ENCODE data around the gene NHLRC4. TPM values are rescaled to one million over a fixed set of nuclear protein-coding genes. Genes with fewer than 3 reads are reported as not detected.

NHLRC4 gene
- total and polyA plus RNA-seq, 9 of the 15 experiments (the other 6 are each of a cell fraction or from before 2014, with no cell fraction given) = 0.24 to 3.7 (median 1.3) TPM; not detected in 2

- 27% methylated on average over 7 of the region's 15 CpGs for WGBS (ENCODE audit: insufficient coverage, low coverage, missing lambda C conversion rate)
- intact Hi-C loops (cut with micrococcal nuclease) (no loop called here), in situ Hi-C loops (cut with MboI) (no loop called here)
- H4K20me1 ChIP-seq (replicated peaks; ENCODE audit: control insufficient read depth, insufficient read depth, low read length) = no peaks in the 10 kb centered on the region
- no peak for DNase-seq (ENCODE audit: extremely low read depth in 1 of 4, low spot score in 3 of 4)
- no peak overlapping the region for H3K27ac ChIP-seq (ENCODE audit: extremely low read depth, low read depth, low read length)
- no peak for ATAC-seq
- H3K9me3 ChIP-seq (replicated peaks; ENCODE audit: control insufficient read depth, insufficient read depth, low read depth, low read length) = no peaks in the 10 kb centered on the region
- ChIA-PET POLR2A (interaction anchor here (0.6 kb wide), 1 partner anchor 165 kb away, joined by 3 read pairs; no protein-coding TSS in a partner anchor), CTCF (ENCODE audit: low intra/inter-chr PET ratio) (no interaction called here)
- no peak for TF ChIP-seq GMEB1 (CRISPR knock-in tag; IDR thresholded peaks at IDR 0.05)
- TF ChIP-seq ZNF740 (CRISPR knock-in tag; IDR thresholded peaks at IDR 0.05) = 0 out of 2 replicates have a peak, but pooled peaks have one; percentile 25
- TF ChIP-seq ZNF740 (tag; IDR thresholded peaks at IDR 0.05) = no peak
- 0 out of 2 replicates have a peak, but pooled peaks have one; percentile 25 for TF ChIP-seq TFAP4 (CRISPR knock-in tag; IDR thresholded peaks at IDR 0.05; ENCODE audit: borderline replicate concordance)
- no TSS peak for BruUV-seq (replicated peaks)
- H2AFZ ChIP-seq (ENCODE audit: low read depth, low read length) = no peak overlapping the region
- no peak overlapping the region for H3K4me2 ChIP-seq (ENCODE audit: insufficient read depth, low read length)
- H3K36me3 ChIP-seq (ENCODE audit: control insufficient read depth, insufficient read depth, low read length) = no peaks in the 10 kb centered on the region
- H3K27me3 ChIP-seq (ENCODE audit: control insufficient read depth in 2 of 2, insufficient read depth in 2 of 2, low read length in 2 of 2) = peaks cover 3 to 17% of the 10 kb centered on the region in 2 experiments; a peak in 4 of 5 replicates
- H3K9ac ChIP-seq (ENCODE audit: insufficient read depth in 1 of 2, low read depth in 2 of 2, low read length in 2 of 2) = peak overlapping the region in 1 of 2 experiments; percentile 58; a peak in 2 of 4 replicates
- H3K79me2 ChIP-seq (ENCODE audit: control insufficient read depth, insufficient read depth, low read length) = no peaks in the 10 kb centered on the region
- H3K4me1 ChIP-seq (replicated peaks in 1 of 2; ENCODE audit: control insufficient read depth in 2 of 2, insufficient read depth in 2 of 2, low read length in 2 of 2) = peaks cover 14 to 96% of the 10 kb centered on the region in 2 experiments
- H3K4me3 ChIP-seq = no peak overlapping the region
- H3K9me1 ChIP-seq (ENCODE audit: control insufficient read depth, insufficient read depth, low read length) = no peaks in the 10 kb centered on the region
- no peak for FAIRE-seq
These were observed 5.4 kb upstream of the NHLRC4 start for GRCh38 chr16:561413-561794.
